Activated T-cell treated with anti-CD3 and anti-CD28 coated beads, Interleukin-2, amount 50 U/mL, for 48 hours (primary cell): ENCODE measurements around the gene TPT1.
"Not testable (repeated sequence)": the region's sequence is repeated elsewhere in the genome, so short reads cannot be mapped to it uniquely, and the experiment has no call there.

Experiments used
- DNase-seq, 2 experiments: peaks; one replicate each; pipeline ENCODE4 v3.0.0-alpha.2; 2020

Gene TPT1

DNA sequence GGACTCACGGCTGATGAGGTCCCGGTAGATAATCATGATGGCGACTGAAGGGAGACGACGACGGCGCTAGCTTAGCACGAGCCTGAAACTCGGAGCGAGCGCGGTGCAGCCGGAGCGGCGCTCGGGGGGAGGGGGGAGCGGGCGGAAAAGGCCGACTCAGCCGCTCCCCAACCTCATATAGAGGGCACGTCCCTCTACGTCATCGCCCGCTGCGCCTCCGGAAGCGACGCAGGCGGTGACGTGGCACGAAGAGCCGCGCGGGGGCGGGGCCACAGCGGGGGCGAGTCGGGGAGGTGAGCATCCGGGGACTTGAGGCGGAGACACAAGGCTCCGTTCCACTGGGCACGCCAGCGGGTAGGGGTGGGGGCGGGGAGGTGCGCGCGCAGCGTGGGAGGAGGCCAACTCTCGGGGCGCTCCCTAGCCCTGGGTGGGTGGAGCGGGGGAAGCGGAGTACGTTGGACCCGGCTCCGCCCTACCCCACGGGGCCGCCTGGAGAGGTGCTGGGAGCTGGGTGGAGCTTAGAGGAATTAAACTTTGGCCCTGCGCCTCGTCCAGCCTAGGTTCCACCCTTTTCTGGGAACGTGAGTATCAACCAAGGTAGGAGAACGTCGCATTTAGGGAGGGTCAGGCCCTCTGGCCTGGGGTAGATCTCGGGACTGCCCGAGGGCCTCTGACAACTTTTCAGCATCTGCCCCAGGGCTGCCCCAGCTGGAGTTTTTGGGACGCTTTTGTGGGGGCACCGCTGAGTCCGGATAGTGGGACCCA, at the start of gene TPT1:
TPT1 (minus strand) TSS at position 150 of the 765 bp plus-strand sequence; CDS start at position 36, 114 bp downstream.
- peak; percentile 100 for DNase-seq

DNA sequence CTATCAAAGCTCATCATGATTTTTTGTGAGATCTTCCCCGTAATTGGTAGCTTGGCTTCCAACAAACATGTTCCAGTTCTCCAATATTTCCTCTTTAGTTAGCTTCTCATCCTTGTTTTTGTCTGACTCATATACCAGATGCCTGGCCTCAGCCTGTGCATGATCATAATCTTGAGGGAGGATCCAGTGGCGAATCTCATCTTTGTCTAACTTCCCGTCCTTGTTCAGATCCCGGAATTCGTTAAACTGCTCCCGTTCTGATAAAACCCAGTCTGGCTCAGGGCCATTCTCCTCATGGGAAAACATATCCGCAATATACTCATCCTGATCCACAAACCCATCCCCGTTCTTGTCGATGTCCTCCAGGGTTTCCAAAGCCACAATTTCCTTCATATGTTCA, 49.4 kb upstream of the TPT1 start:
- DNase-seq, result not testable (repeated sequence)

- no peak for DNase-seq
Observed at GRCh38 chr13:45388664-45389063, 47.7 kb upstream of the TPT1 start.

- peak; percentile 30 to 32 for DNase-seq
Observed at GRCh38 chr13:45386892-45387575, 46.1 kb upstream of the TPT1 start.

GRCh38 chr13:45385907-45386553, 45.0 kb upstream of the TPT1 start:
- DNase-seq, result no peak

- no peak for DNase-seq
Observed at GRCh38 chr13:45385320-45385719, 44.3 kb upstream of the TPT1 start.

DNA sequence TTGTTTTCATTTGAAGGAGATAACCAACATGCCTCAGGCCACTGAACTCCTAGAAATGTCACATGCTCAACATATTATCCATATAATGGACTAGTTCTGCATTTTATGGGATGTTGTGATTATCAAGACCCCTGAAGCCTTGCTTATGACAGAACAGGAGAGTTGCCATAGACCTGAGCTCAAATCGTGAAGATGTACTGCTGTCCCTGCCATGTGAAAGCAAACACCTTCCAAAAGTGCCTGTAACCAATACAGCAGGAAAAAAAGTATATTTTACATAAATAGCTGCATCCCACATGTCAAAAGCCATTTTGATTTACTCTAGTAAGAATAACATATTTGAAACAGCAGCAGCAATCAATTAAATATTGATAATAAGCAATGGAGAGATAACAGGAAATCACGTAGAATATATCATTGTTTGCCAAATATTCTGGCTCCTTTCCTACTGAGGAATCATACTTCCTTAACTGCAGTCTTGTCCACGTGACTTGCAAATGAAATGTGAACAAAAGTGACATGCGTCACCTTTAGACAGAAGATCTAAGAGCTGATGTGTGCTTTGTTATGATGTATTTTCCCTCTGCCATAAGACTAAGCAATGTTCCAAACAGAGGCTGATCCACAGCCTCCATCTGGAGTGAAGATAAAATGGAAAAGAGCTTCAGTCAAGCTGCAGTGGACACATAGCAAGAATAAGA, 43.6 kb upstream of the TPT1 start:
- DNase-seq, result no peak

DNA sequence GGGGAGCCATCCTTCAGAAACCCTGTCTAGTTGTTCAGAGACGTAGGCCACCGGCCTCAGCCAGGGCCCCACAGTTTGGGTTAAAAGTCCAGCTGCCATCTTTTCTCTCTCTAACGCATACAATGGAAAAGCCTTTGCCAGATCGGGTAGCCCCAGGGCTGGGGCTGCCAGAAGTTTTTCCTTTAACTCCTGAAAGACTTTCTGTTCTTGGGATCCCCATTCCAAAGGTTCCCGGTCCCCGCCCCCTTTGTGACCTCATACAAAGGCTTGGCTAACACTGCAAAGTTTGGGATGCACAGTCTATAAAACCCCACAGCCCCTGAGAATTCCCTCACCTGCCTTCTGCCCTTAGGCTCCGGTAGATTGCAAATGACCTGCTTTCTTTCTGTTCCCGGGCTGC, 41.8 kb upstream of the TPT1 start:
- not testable (repeated sequence) for DNase-seq

DNA sequence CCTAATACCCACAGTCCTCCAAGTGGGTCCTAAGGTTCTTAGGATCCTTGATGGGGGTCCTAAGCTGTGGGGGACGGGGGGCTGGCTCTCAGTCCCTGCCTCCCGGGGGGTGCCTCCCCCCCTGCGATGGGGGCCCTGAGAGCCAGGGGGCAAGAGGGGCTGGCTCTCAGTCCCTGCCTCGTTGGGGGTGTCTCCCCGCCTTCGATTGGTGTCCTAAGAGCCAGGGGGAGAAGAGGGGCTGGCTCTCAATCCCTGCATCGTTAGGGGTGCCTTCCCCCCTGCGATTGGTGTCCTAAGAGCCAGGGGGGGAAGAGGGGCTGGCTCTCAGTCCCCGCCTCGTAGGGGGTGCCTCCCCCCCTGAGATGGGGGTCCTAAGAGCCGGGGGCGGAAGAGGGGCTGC, 40.2 kb upstream of the TPT1 start:
- DNase-seq, result no peak

DNA sequence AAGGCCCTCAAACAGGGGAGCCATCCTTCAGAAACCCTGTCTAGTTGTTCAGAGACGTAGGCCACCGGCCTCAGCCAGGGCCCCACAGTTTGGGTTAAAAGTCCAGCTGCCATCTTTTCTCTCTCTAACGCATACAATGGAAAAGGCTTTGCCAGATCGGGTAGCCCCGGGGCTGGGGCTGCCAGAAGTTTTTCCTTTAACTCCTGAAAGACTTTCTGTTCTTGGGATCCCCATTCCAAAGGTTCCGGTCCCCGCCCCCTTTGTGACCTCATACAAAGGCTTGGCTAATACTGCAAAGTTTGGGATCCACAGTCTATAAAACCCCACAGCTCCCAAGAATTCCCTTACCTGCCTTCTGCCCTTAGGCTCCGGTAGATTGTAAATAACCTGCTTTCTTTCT, 39.7 kb upstream of the TPT1 start:
- DNase-seq, result not testable (repeated sequence)

GRCh38 chr13:45379516-45379915, 38.5 kb upstream of the TPT1 start:
- not testable (repeated sequence) for DNase-seq

GRCh38 chr13:45378786-45379185, 37.8 kb upstream of the TPT1 start:
- DNase-seq, result not testable (repeated sequence)

- not testable (repeated sequence) for DNase-seq
Observed at GRCh38 chr13:45377314-45377713, 36.3 kb upstream of the TPT1 start.

- DNase-seq, result not testable (repeated sequence)
Observed at GRCh38 chr13:45376651-45377050, 35.7 kb upstream of the TPT1 start.

DNA sequence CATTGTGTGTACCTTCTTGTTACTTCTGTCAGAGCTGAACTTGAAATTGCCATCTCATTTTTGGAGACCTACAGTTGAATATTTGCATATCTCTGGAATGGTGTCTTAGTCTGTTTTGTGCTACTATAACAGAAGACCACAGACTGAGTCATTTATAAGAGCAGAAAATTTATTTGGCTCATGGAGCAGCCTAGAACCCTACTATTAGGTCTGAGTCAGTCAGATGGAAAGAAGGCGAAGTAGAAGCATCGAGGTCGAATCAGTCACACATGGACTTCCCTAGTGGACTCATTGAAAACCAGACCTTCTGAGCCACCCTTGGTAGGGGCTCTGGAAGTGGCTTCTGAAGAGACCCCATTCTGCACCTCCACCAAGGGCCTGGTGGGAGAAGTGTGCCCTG, 33.9 kb upstream of the TPT1 start:
- DNase-seq, result no peak

DNA sequence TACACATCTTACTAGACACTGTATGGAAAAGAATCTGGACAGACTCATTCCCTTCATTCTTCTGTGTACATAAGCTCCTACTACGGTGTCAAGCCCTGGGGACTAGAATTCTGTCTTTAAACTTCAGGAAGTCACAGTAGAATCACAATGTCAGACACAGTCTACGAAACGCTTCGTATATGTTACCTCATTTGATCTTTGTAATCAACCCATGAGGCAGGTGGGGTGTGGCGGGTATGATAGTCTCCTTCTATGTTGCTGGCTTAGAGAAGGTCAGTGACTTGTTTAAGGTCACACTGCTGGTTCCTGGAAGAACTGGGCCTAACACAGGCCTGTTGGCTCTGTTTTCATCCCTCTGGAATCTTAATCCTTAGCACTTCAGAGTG, 32.2 kb upstream of the TPT1 start:
- no peak for DNase-seq

DNA sequence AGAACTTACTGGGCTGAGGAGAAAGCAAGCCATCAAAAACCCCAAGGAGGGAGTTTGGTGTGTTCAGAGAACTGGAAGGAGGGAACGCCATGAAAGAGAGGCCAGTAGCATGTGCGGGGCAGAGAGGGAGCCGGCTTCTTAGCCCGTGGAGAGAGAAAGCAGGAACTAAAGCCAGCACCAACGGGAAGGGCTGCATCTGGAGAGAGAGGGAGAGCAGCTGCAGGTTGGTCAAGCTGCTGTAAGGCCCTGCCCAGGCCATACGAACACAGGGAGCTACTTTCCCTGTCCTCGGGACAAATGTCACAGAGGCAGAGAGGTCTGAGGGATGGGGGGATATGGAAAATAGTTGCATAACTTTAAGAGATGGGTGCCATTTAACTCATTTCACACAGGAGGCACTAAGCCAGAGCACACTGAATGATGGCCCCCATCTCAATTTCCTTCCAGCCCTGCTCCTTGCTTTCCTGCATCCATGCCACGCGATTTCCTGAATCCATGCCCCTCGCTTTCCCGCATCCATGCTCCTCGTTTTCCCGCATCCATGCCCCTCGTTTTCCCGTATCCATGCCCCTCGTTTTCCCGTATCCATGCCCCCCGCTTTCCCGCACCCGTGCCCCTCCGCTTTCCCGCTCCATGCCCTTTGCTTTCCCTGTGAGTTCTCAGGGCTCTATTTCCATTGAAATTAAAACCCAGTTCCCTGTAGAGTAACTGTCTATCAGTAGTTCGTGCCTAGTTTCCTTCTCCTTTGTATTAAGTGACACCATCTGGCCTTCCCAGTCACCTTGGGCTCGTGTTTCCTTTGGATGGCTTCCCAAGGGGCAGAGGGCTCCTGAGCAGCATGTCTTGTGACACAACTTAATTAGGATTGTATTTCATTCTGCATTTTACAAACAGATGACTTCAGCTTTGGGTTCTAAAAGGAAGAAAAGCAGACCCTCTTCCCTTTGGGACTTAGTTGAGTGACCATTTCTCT, 31.5 kb upstream of the TPT1 start:
- no peak for DNase-seq

GRCh38 chr13:45370922-45371406, 30.0 kb upstream of the TPT1 start:
- DNase-seq, result peak; percentile 64 to 68

DNA sequence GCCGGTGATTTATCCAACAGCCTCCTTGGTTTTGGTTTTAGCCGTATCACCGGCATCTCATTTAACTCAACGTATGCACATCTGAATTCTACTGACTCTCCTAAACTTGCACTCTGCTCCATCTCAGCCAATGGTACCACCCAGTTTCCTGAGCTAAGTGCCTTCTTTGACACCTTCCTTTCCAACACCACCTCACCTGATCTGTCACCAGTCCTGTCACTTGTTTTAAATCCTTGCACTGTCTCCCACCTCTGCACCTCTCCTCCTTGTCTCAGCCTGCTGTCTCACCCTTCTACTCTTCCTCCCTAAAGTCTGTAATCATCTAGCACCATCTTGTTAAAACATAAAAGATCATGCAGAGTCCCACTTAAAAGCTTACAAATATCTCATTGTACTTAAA, 28.1 kb upstream of the TPT1 start:
- no peak for DNase-seq

DNA sequence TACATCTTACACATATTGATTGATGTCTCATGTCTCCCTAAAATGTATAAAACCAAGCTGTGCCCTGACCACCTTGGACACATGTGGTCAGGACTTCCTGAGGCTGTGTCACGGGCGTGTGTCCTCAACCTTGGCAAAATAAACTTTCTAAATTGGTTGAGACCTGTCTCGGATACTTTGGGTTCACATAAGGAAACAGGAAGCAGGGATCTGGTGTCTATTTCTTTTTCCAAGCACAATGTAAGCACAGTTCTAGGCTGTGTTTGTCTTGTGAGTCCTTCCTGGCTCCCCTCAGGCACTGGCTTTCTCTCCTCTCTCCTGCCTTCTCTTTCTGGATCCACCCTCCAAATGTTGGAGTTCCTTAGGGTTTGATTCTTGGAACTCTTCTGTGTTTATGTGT, 27.6 kb upstream of the TPT1 start:
- DNase-seq, result peak in 1 of 2 experiments; percentile 26

- DNase-seq, result peak; percentile 29 to 39
Observed at GRCh38 chr13:45368005-45368404, 27.0 kb upstream of the TPT1 start.

- peak; percentile 89 to 90 for DNase-seq
Observed at GRCh38 chr13:45367358-45367757, 26.4 kb upstream of the TPT1 start.
